Measurements from ENCODE around the gene TRIO.

- TF ChIP-seq EZH2phosphoT487 (IDR thresholded peaks at IDR 0.05; ENCODE audit: borderline replicate concordance, low read length) = no peak
- TF ChIP-seq, protein P1, sequence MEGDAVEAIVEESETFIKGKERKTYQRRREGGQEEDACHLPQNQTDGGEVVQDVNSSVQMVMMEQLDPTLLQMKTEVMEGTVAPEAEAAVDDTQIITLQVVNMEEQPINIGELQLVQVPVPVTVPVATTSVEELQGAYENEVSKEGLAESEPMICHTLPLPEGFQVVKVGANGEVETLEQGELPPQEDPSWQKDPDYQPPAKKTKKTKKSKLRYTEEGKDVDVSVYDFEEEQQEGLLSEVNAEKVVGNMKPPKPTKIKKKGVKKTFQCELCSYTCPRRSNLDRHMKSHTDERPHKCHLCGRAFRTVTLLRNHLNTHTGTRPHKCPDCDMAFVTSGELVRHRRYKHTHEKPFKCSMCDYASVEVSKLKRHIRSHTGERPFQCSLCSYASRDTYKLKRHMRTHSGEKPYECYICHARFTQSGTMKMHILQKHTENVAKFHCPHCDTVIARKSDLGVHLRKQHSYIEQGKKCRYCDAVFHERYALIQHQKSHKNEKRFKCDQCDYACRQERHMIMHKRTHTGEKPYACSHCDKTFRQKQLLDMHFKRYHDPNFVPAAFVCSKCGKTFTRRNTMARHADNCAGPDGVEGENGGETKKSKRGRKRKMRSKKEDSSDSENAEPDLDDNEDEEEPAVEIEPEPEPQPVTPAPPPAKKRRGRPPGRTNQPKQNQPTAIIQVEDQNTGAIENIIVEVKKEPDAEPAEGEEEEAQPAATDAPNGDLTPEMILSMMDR (IDR thresholded peaks at IDR 0.05; ENCODE audit: low read depth, low read length, poor library complexity, severe bottlenecking) = no peak
Measured at GRCh38 chr5:14277385-14278320, 134.5 kb downstream of the TRIO start.
